Right atrium auricular region (tissue), 2 donors: ENCODE data around the gene PSMD1. TPM values are rescaled to one million over a fixed set of nuclear protein-coding genes. Genes with fewer than 3 reads are reported as not detected.

Experiments
- DNase-seq: peaks from one replicate; pipeline ENCODE4 v3.0.0-alpha.2; 2019; ENCODE audit warnings: low spot score
- H3K27ac ChIP-seq, 2 donors: fragments of 200-600 bp; sonication (generic); 1 replicate in 1 of 2; 2 replicates in 1 of 2; pipeline ENCODE4 v1.5.1; 2016 to 2019
- H3K27me3 ChIP-seq, 2 donors: fragments of 200-600 bp; sonication (generic); one replicate each; pipeline versions ENCODE4 v1.5.1 to v1.6.0; 2017 to 2019
- H3K36me3 ChIP-seq: fragments of 200-600 bp; sonication (generic); one replicate; pipeline ENCODE4 v1.5.1; 2016
- H3K4me1 ChIP-seq, 2 donors: fragments of 200-600 bp; sonication (generic); one replicate each; pipeline versions ENCODE4 v1.5.1 to v1.6.0; 2017 to 2019
- H3K4me3 ChIP-seq, 2 donors: fragments of 200-600 bp; sonication (generic); 1 replicate in 1 of 2; 2 replicates in 1 of 2; pipeline ENCODE4 v1.5.1; 2017 to 2019; ENCODE audit warnings: mild to moderate bottlenecking in 1 of 2, moderate library complexity in 1 of 2
- H3K9me3 ChIP-seq, 2 donors: fragments of 200-600 bp; sonication (generic); one replicate each; pipeline ENCODE4 v1.5.1; 2019
- total RNA-seq, 2 donors: library from RNA; depleted of rRNA; stranded (reverse); fragments of >200 nt; gene quantifications; one replicate each; pipeline ENCODE4 v1.1.0, GENCODE V29; 2016
- TF ChIP-seq, protein P1 (sequence below), 2 donors: fragments of 200-600 bp; sonication (generic); IDR thresholded peaks; one replicate each; pipeline ENCODE4 v1.5.1; 2019; ENCODE audit warnings: antibody characterized with exemption in 2 of 2

Gene PSMD1
- total RNA-seq, 2 donors from 2014 or later, result 53.1 to 75.4 TPM

DNA sequence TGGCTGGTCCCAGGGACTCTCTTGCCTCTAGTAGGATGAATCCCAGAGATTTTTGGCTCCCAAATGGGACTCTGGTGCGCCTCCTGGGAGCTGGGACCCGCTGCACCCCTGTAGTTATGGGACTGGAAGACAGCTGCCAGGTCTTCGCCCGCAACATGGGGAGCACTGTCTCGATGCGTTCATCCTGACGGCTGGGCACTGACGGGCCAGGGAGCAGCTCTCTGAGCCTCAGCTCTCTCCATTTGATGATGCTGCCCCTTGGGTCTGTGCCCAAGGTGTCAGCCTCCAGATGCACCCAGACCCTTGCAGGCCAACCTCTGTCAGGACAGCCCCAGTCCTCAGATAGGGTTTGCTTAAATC is 132.5 kb downstream of the PSMD1 start:
- Histone ChIP-seq H3K27ac (peak overlapping the region; percentile 84 to 88), H3K36me3 (no peaks in the 10 kb centered on the region), H3K9me3 (no peaks in the 10 kb centered on the region), H3K27me3 (no peaks in the 10 kb centered on the region), H3K4me3 (no peak overlapping the region), H3K4me1 (peaks cover 0 to 52% of the 10 kb centered on the region in 2 donors)
- DNase-seq, result no peak
- TF ChIP-seq, protein P1, sequence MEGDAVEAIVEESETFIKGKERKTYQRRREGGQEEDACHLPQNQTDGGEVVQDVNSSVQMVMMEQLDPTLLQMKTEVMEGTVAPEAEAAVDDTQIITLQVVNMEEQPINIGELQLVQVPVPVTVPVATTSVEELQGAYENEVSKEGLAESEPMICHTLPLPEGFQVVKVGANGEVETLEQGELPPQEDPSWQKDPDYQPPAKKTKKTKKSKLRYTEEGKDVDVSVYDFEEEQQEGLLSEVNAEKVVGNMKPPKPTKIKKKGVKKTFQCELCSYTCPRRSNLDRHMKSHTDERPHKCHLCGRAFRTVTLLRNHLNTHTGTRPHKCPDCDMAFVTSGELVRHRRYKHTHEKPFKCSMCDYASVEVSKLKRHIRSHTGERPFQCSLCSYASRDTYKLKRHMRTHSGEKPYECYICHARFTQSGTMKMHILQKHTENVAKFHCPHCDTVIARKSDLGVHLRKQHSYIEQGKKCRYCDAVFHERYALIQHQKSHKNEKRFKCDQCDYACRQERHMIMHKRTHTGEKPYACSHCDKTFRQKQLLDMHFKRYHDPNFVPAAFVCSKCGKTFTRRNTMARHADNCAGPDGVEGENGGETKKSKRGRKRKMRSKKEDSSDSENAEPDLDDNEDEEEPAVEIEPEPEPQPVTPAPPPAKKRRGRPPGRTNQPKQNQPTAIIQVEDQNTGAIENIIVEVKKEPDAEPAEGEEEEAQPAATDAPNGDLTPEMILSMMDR (IDR thresholded peaks at IDR 0.05), result no peak

DNA sequence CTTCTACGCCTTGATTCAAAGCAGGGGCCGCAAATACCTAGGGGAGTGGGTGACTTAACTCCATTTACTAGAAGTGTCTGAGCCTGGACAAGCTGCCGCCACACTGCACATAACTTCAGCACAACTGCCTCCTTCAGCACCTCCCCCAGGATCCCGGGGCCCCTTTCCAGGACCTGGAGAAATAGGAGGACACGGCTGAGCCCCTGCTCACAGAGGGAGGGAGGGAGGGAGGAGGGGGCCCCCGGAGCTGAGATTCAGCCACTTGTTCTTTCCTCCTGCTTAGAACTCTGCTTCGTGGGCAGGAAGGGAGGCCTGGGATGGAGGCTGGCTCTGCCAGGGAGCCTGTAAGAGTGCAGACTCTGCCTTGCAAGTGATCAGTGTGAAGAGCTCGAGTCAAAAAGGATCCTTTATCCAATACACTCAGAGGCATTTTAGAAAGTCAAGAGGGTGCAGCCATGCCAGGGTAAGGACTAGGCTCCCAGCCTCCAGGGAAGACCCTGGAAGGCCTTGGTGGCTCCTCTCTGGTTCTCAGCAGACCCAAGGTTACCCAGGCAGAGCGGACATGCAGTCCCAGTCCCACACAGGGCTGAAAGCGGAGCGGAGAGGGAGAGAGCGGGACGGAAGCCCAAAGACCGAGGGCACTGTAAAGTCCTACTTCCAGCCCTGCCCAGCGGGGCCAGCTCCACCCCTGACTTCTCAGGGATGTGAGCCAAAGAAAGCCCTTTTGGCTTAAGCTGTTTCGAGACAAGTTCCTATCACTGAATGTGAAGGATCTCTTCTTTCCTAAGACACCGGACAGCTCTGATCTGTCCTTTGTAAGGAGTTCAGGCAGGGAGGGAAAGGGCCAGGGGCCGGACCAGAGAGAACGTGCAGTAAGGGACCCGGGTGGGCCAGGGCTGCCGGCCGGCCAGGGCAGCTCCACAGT is 133.2 kb downstream of the PSMD1 start:
- H3K27ac ChIP-seq, result peak overlapping the region; percentile 84 to 88
- DNase-seq, result peak; percentile 80
- TF ChIP-seq, protein P1 (IDR thresholded peaks at IDR 0.05), result no peak
- H3K4me3 ChIP-seq, result peak overlapping the region in 1 of 2 donors; percentile 41
- H3K4me1 ChIP-seq, result peaks cover 0 to 48% of the 10 kb centered on the region in 2 donors
- H3K9me3 ChIP-seq, result no peaks in the 10 kb centered on the region
- H3K36me3 ChIP-seq, result no peaks in the 10 kb centered on the region
- no peaks in the 10 kb centered on the region for H3K27me3 ChIP-seq

DNA sequence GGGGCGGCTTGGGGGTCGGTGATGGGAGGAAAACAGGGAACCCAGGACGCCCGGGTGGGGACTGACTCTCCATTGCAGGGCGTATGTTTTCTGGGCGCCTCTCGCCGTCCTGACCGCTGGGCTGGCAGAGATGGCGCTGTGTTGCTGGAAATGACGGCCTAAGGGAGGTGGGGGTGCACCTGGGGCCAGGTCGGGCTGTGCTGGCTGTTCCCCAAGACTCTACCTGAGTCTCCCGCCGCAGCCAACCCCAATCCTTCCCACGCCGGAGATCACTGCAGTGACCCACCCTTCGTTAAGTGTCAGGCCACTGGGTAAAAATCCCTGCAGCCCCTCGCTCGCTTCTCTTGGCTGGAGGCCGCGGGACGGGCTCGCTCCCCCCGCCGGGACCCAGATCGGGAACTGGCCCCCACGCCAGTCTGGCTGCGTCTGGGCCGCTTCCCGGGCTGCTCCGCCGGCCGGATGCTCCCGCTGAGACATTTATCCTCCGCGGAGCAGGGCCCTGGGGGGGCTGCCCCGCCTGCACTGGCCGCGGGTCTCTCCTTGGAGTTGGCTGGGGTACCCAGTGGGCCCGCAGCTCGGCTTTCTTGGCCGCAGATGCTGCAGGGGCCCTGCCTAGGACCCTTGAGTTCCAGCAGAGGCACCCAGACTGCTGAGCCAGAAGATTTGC is 134.0 kb downstream of the PSMD1 start:
- Histone ChIP-seq H3K36me3 (no peaks in the 10 kb centered on the region), H3K4me1 (peaks cover 0 to 40% of the 10 kb centered on the region in 2 donors), H3K9me3 (no peaks in the 10 kb centered on the region), H3K27ac (peak overlapping the region; percentile 84 to 88), H3K27me3 (no peaks in the 10 kb centered on the region), H3K4me3 (peak overlapping the region; percentile 4 to 41)
- TF ChIP-seq, protein P1 (IDR thresholded peaks at IDR 0.05), result no peak
- peak; percentile 70 for DNase-seq

DNA sequence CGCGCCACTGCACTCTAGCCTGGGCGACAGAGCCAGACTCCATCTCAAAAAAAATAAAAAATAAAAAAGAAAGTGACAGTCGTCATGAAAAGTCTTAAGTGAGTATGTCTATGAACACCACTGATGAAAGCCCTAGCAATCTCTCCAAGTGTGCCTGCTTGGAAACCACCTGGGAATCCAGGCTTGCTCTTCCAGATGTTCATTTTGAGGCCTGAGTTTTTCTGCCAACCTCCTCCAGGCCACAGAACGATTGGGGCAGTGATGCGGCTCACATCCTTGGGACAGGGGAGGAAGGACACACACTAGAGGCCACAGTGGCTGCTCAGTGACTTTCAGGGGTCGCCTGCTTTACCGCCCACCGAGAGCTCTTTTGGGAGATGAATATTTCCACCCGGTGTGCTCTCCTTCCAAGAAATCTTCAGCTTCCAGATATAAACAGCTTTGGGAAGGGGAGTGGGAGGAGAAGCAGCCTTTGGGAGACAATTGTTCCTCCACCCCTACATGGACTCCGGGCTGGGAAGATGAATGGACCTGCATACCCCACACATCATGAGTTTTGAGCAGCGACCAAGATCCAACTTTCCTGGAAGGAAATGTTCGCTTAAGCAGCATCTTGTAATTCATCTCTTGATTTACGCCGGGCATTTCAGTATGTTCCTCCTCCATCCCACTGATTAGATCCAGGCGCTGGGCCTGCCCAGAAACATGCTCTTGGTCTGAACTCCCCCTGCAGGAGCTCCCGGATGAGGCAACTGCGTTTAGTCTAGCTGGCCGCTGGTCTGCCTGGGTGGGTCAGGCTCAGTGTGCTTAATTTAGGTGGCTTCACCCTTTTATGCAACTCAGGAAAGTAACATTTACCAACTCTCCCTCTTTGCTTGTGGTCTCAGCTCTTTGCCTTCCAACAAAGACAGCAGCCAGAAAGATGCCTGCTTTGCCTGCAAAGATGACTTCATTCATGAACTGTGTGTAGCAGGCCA is 135.5 kb downstream of the PSMD1 start:
- peaks cover 0 to 32% of the 10 kb centered on the region in 2 donors for H3K4me1 ChIP-seq

DNA sequence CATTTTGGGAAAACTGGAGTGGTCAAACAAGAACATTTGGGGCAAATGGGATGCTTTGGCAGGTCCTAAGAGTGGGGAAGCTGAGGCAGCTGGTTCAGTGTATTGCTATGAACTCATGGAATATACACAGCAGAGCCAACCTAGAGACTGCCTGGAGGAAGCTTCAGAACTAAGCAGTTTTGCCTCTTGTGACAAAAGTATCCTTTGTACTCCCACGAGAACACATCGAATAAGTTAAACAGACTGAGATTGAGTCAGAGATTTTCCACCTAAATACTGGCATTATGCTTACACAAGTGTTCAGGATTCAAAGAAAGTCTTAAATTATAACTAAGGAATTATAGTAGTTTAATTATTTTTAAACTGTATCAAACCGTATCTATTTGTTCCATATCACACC is 136.5 kb downstream of the PSMD1 start:
- no peaks in the 10 kb centered on the region for H3K27me3 ChIP-seq
- H3K27ac ChIP-seq, result peak overlapping the region in 1 of 2 donors; percentile 84
- TF ChIP-seq, protein P1 (IDR thresholded peaks at IDR 0.05), result no peak
- H3K36me3 ChIP-seq, result no peaks in the 10 kb centered on the region
- peaks cover 0 to 36% of the 10 kb centered on the region in 2 donors for H3K4me1 ChIP-seq
- H3K4me3 ChIP-seq, result no peak overlapping the region
- no peak for DNase-seq
- no peaks in the 10 kb centered on the region for H3K9me3 ChIP-seq

More for the DNA sequence above, 135.5 kb downstream of the PSMD1 start:
- peak overlapping the region; percentile 84 to 88 for H3K27ac ChIP-seq
- H3K9me3 ChIP-seq, result no peaks in the 10 kb centered on the region
- peak; percentile 91 for DNase-seq
- no peaks in the 10 kb centered on the region for H3K36me3 ChIP-seq
- H3K27me3 ChIP-seq, result no peaks in the 10 kb centered on the region
- TF ChIP-seq, protein P1 (IDR thresholded peaks at IDR 0.05), result peak; percentile 45 to 73
- H3K4me3 ChIP-seq, result no peak overlapping the region
